ES-I3 (cell line): ENCODE data around the gene ABCC2.

Experiments
- H3K36me3 ChIP-seq: 2 replicates; pipeline ENCODE4 v1.6.1; 2013; ENCODE audit warnings: mild to moderate bottlenecking, low read length, control low read depth, moderate library complexity; ENCODE audit not compliant: insufficient read depth
- H3K4me1 ChIP-seq: 2 replicates; pipeline ENCODE4 v1.6.1; 2013; ENCODE audit warnings: mild to moderate bottlenecking, control low read depth, low read length; ENCODE audit not compliant: insufficient read depth
- H3K9ac ChIP-seq: 2 replicates; pipeline ENCODE4 v1.6.1; 2013; ENCODE audit warnings: low read depth, mild to moderate bottlenecking, low read length, moderate library complexity
- H3K9me3 ChIP-seq: 2 replicates; pipeline ENCODE4 v1.6.1; 2013; ENCODE audit warnings: mild to moderate bottlenecking, low read length, moderate library complexity; ENCODE audit not compliant: control insufficient read depth, insufficient read depth

The ABCC2 gene

DNA sequence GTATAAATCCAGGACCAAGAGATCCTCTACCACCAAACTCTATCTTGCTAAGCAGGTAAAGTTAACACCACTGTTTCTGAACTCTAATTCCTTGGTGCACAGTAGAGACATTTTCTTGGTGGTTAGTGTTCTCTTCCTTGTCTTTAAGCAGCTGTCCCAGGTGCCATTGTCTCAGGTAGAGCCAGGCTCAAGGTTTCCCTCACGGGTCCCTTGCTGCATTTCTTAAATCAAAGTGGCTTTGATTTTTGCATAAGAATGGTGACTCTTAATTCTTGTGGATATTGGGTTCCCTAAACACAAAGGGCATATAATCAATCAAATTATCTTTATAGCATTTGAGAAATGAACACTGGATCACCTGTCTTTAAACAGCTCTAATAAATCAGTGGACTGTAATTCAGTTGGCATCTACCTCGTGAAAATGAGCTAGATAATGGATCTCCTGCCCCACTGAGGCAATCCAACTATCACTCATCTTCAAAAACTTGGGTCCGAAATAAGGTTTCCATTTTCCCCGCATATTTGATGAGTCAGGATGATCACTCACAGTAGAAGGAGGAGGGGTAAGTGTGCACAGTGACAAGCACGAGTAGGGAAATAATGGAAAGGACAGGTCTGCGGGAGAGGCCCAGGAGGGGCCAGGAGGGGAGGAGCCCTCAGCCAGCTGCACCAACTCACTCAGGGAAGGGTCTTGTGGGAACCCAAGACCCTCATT lies 2.4 kb downstream of the ABCC2 start:
- H3K36me3 ChIP-seq: no peaks in the 10 kb centered on the region
- no peaks in the 10 kb centered on the region for H3K9me3 ChIP-seq
- peaks cover 19% of the 10 kb centered on the region for H3K4me1 ChIP-seq
- no peak overlapping the region for H3K9ac ChIP-seq

- Histone ChIP-seq H3K36me3 (no peaks in the 10 kb centered on the region), H3K4me1 (peaks cover 19% of the 10 kb centered on the region), H3K9ac (no peak overlapping the region), H3K9me3 (no peaks in the 10 kb centered on the region)
These were observed 3.2 kb downstream of the ABCC2 start for GRCh38 chr10:99785646-99786045.

DNA sequence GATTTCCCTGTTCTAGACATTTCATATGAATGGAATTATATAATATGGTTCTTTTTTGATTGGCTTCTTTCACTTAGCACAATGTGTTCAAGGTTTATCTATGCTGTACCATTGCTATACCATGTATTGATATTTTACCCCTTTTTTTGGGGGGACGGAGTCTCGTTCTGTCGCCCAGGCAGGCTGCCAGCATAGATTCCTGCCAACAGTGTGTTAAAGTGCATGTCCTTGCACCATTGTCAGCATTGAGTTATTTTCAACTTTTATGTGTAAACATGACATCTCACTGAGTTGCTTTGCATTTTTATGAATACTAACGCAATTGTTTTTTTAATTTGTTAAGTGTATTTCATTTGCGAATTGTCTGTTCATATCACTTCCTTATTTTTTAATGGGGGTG lies 4.9 kb downstream of the ABCC2 start:
- Histone ChIP-seq H3K4me1 (peaks cover 19% of the 10 kb centered on the region), H3K36me3 (no peaks in the 10 kb centered on the region), H3K9me3 (no peaks in the 10 kb centered on the region), H3K9ac (no peak overlapping the region)

DNA sequence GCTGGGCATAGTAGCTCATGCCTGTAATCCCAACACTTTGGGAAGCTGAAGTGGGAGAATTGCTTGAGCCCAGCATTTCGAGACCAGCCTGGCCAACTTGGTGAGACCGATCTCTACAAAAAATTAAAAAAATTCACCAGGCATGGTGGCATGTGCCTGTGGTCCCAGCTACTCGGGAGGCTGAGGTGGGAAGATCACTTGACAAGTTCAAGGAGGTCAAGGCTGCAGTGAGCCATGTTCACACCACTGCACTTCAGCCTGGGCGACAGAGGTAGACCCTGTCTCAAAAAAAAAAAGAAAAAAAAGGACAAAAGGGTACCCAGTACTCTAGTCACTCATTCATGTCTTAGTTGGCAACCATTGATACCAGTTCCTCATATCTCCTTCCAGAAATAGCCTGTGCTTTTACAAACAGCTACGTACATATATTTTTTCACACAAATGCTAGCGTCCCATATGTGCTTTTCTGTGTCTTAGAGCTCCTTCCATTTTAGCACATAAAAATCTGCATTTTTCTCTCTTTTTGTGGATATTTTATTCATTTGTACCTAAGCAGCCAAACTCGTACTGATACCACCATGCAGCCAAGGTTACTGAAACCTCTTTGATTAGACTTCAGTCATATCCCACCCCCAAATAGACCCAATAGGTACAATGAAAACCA lies 5.5 kb downstream of the ABCC2 start:
- H3K9me3 ChIP-seq: no peaks in the 10 kb centered on the region
- H3K36me3 ChIP-seq: no peaks in the 10 kb centered on the region
- H3K9ac ChIP-seq: no peak overlapping the region
- H3K4me1 ChIP-seq: peaks cover 19% of the 10 kb centered on the region

DNA sequence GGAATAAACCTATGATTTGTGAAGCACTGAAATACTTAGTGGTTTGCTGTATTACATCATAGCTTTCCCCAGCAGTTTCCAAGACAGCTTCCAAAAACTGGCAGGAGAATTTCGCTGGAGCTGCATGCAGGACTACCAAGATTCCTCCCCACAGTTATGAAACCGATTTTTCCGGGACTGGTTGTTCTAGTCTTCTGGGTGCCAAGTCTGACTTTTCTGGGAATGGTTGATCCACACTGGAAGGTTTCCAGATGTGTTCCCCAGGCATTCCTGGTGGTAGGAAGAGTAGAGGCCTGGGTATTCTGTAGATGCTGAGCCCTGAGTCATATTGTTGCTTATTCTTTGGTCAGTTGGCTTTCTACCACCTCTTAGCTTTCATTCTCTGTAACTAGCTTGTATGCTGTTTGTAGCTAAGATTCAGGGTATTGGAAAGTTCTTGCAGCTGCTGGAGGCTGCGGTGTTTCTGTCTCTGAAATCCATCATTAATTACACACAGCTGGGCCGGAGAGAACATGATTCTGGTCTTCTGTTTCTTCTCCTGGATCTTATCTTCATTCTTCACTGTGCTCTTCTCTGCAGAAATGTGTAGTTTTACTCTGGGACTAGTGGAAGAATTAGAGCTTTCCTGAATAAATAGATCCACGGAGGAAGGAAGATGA lies 6.3 kb downstream of the ABCC2 start:
- Histone ChIP-seq H3K9me3 (no peaks in the 10 kb centered on the region), H3K9ac (no peak overlapping the region), H3K36me3 (no peaks in the 10 kb centered on the region), H3K4me1 (peaks cover 17% of the 10 kb centered on the region)

DNA sequence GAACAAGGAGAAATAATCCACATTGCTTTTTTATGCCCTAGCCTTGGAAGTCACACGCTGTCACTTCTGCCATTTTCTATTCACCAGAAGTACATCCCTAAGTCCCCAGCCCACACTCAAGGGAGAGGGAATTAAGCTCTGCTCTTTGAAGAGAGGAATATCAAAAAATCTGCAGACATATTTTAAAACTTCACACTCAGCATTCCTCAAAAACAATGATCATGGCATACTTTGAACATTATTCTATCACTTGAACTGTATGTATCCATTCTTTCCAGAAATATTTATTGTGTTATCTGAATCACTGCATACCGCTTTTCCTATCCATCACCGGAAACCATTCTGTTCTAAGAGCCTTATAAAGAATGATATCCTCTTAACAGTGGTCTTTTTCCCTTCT lies 9.4 kb downstream of the ABCC2 start:
- Histone ChIP-seq H3K9me3 (no peaks in the 10 kb centered on the region), H3K9ac (no peak overlapping the region), H3K4me1 (no peaks in the 10 kb centered on the region), H3K36me3 (no peaks in the 10 kb centered on the region)

GRCh38 chr10:99793819-99794218 lies 11.4 kb downstream of the ABCC2 start:
- no peaks in the 10 kb centered on the region for H3K36me3 ChIP-seq
- H3K9ac ChIP-seq: no peak overlapping the region
- no peaks in the 10 kb centered on the region for H3K4me1 ChIP-seq
- no peaks in the 10 kb centered on the region for H3K9me3 ChIP-seq

- H3K9ac ChIP-seq: no peak overlapping the region
- H3K9me3 ChIP-seq: no peaks in the 10 kb centered on the region
- no peaks in the 10 kb centered on the region for H3K4me1 ChIP-seq
- H3K36me3 ChIP-seq: no peaks in the 10 kb centered on the region
These were observed 14.5 kb downstream of the ABCC2 start for GRCh38 chr10:99796928-99797327.

- H3K36me3 ChIP-seq: no peaks in the 10 kb centered on the region
- H3K9me3 ChIP-seq: no peaks in the 10 kb centered on the region
- no peaks in the 10 kb centered on the region for H3K4me1 ChIP-seq
- no peak overlapping the region for H3K9ac ChIP-seq
These were observed 15.6 kb downstream of the ABCC2 start for GRCh38 chr10:99798031-99798430.

GRCh38 chr10:99798920-99799319 lies 16.5 kb downstream of the ABCC2 start:
- H3K9ac ChIP-seq: no peak overlapping the region
- H3K9me3 ChIP-seq: no peaks in the 10 kb centered on the region
- H3K4me1 ChIP-seq: no peaks in the 10 kb centered on the region
- no peaks in the 10 kb centered on the region for H3K36me3 ChIP-seq

DNA sequence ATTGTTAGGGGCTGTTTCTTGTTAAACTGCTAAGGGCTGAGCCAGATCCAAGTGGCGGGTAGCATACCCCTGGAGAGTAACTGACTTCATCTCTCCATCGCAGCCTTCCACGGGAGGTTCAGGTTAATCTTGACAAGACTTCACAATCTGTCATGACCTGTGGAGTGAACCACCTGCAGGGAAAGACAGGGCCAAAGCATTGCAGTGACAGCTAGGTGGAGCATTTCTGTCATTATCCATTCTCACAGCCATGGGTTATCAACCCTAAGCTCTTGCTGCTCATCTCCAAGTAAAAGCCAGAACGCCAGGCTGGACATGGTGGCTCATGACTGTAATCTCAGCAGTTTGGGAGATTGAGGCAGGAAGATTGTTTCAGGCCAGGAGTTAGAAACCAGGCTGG lies 17.2 kb downstream of the ABCC2 start:
- no peaks in the 10 kb centered on the region for H3K36me3 ChIP-seq
- no peaks in the 10 kb centered on the region for H3K9me3 ChIP-seq
- H3K4me1 ChIP-seq: no peaks in the 10 kb centered on the region
- no peak overlapping the region for H3K9ac ChIP-seq

DNA sequence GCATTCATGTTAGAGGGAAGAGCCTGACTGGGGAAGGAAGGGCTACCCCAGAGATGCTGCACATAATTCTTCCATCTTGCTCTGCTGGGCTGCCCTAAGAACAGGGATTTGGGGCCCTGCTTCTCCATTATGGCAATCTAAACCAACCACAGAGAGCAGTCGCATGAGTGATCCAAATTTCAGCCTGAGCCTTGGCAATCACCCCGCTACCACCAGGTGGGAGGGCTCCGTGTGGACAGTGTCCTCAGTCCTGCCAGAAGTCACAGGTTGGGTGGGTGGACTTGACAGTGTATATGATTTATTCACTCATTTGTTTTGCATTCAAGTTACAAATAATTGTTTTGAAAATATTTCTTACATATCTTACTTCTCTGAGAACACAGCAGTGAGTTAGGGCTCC lies 22.0 kb downstream of the ABCC2 start:
- H3K36me3 ChIP-seq: no peaks in the 10 kb centered on the region
- no peaks in the 10 kb centered on the region for H3K9me3 ChIP-seq
- H3K9ac ChIP-seq: no peak overlapping the region
- H3K4me1 ChIP-seq: no peaks in the 10 kb centered on the region

- Histone ChIP-seq H3K36me3 (no peaks in the 10 kb centered on the region), H3K9ac (no peak overlapping the region), H3K9me3 (no peaks in the 10 kb centered on the region), H3K4me1 (no peaks in the 10 kb centered on the region)
These were observed 22.8 kb downstream of the ABCC2 start for GRCh38 chr10:99805190-99805589.

GRCh38 chr10:99806091-99806490 lies 23.7 kb downstream of the ABCC2 start:
- no peaks in the 10 kb centered on the region for H3K4me1 ChIP-seq
- no peaks in the 10 kb centered on the region for H3K9me3 ChIP-seq
- no peak overlapping the region for H3K9ac ChIP-seq
- no peaks in the 10 kb centered on the region for H3K36me3 ChIP-seq

DNA sequence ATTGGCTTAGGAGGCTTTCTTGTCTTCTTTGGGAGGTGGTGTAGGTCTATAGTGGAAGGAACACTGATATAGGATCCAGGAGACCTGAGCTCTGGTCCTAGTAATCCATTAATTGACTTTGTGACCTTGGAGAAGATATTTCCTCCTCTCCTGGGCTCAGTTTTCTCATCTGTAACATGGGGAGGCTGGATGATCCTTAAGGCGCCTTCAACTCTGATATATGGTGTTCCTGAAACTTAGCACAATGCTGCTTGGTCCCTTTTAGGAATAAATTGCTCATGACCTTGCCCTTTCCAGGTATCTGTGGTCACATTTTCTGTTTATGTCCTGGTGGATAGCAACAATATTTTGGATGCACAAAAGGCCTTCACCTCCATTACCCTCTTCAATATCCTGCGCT lies 25.3 kb downstream of the ABCC2 start:
- Histone ChIP-seq H3K9ac (no peak overlapping the region), H3K36me3 (no peaks in the 10 kb centered on the region), H3K9me3 (no peaks in the 10 kb centered on the region), H3K4me1 (no peaks in the 10 kb centered on the region)
